HEK293T (cell line): ENCODE data around the gene METAP1D.

Experiments
- CTBP1 ChIP-seq: fragments of 450-650 bp; IDR thresholded peaks from 2 replicates; pipeline ENCODE4 v1.6.1; 2016; ENCODE audit warnings: borderline replicate concordance
- FOXM1 ChIP-seq: fragments of 450-650 bp; IDR thresholded peaks from 2 replicates; pipeline ENCODE4 v1.6.1; 2017; ENCODE audit warnings: mild to moderate bottlenecking, borderline replicate concordance
- HDGF ChIP-seq: fragments of 450-650 bp; IDR thresholded peaks from 2 replicates; pipeline ENCODE4 v1.6.1; 2017; ENCODE audit warnings: antibody characterized with exemption, borderline replicate concordance
- TARDBP ChIP-seq: fragments of 450-650 bp; IDR thresholded peaks from 2 replicates; pipeline ENCODE4 v1.6.1; 2016

- no peak for TF ChIP-seq TARDBP
- TF ChIP-seq CTBP1: no peak
- TF ChIP-seq FOXM1: no peak
- no peak for TF ChIP-seq HDGF
Observed at GRCh38 chr2:172092716-172093415, 93.1 kb downstream of the METAP1D start.
